Fibroblast of skin of abdomen (primary cell): Measurements from ENCODE around the gene IZUMO2.
"Not testable (repeated sequence)": the region's sequence is repeated elsewhere in the genome, so short reads cannot be mapped to it uniquely, and the experiment has no call there.

Source experiments
- DNase-seq: peaks from one replicate; pipeline ENCODE4 v3.0.0-alpha.2; 2013

The IZUMO2 gene

GRCh38 chr19:50134777-50135719 lies 28.0 kb downstream of the IZUMO2 start:
- not testable (repeated sequence) for DNase-seq

- not testable (repeated sequence) for DNase-seq
Observed at GRCh38 chr19:50133518-50134492, 29.3 kb downstream of the IZUMO2 start.

DNA sequence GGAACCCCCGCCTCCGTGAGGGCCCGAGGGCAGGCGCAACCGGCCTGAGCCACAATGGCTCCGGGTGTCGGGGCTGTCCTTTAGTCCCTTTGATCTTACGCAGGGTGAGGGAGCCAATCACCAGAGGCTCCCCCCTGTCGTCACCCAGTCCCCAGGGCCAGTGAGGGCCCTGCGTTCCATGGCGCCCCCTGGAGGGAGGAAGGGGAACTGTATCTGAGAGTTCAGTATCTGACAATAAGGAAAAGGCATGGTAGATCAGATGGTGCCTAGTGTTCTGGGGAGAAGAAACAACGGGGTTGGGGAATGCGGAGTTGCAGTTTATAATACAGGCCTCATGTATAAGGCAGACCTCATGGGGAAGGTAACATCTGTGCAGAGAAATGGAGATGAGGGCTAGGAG lies 59.1 kb downstream of the IZUMO2 start:
- DNase-seq: not testable (repeated sequence)

DNA sequence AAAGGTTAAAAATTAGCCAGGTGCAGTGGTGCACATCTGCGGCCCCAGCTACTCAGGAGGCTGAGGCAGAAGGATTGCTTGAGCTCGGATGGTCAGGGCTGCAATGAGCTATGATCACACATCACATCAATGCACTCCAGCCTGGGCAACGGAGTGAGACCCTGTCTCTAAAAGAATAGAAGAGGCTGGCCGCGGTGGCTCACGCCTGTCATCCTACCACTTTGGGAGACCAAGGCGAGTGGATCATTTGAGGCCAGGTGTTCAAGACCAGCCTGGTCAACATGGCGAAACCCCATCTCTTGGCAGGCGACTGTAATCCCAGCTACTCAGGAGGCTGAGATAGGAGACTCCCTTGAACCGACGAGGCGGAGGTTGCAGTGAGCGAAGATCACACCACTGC lies 59.7 kb downstream of the IZUMO2 start:
- DNase-seq: not testable (repeated sequence)
